ENCODE measurements around the gene RSKR.

Gene RSKR

GRCh38 chr17:28623696-28624095, 9.7 kb upstream of the RSKR start:
- H3K4me2 ChIP-seq (ENCODE audit: low read depth, low read length): no peak overlapping the region
- H3K36me3 ChIP-seq (replicated peaks; ENCODE audit: insufficient read depth, low read length): peaks cover 34% of the 10 kb centered on the region
- no peak for TF ChIP-seq EZH2 (optimal IDR thresholded peaks at IDR 0.05; ENCODE audit: low read depth, low read length)
- TF ChIP-seq, protein P1, sequence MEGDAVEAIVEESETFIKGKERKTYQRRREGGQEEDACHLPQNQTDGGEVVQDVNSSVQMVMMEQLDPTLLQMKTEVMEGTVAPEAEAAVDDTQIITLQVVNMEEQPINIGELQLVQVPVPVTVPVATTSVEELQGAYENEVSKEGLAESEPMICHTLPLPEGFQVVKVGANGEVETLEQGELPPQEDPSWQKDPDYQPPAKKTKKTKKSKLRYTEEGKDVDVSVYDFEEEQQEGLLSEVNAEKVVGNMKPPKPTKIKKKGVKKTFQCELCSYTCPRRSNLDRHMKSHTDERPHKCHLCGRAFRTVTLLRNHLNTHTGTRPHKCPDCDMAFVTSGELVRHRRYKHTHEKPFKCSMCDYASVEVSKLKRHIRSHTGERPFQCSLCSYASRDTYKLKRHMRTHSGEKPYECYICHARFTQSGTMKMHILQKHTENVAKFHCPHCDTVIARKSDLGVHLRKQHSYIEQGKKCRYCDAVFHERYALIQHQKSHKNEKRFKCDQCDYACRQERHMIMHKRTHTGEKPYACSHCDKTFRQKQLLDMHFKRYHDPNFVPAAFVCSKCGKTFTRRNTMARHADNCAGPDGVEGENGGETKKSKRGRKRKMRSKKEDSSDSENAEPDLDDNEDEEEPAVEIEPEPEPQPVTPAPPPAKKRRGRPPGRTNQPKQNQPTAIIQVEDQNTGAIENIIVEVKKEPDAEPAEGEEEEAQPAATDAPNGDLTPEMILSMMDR (IDR thresholded peaks at IDR 0.05; ENCODE audit: low read length): no peak
- no peak for TF ChIP-seq EZH2phosphoT487 (IDR thresholded peaks at IDR 0.05; ENCODE audit: low read length)

GRCh38 chr17:28622186-28622585, 8.2 kb upstream of the RSKR start:
- TF ChIP-seq EZH2phosphoT487 (IDR thresholded peaks at IDR 0.05; ENCODE audit: low read length) (no peak), EZH2 (optimal IDR thresholded peaks at IDR 0.05; ENCODE audit: low read depth, low read length) (no peak)
- TF ChIP-seq, protein P1 (IDR thresholded peaks at IDR 0.05; ENCODE audit: low read length): no peak
- no peaks in the 10 kb centered on the region for H3K27me3 ChIP-seq (replicated peaks; ENCODE audit: insufficient read depth, low read length)
- H3K9ac ChIP-seq (ENCODE audit: low read length): no peak overlapping the region
- H3K4me3 ChIP-seq (ENCODE audit: low read length): no peak overlapping the region
- H3K27ac ChIP-seq (ENCODE audit: low read length): no peak overlapping the region
- no peak overlapping the region for H3K4me2 ChIP-seq (ENCODE audit: low read depth, low read length)
- H3K9me2 ChIP-seq (replicated peaks; ENCODE audit: insufficient read depth, low read length): no peaks in the 10 kb centered on the region
- no peaks in the 10 kb centered on the region for H4K20me1 ChIP-seq (ENCODE audit: insufficient read depth, low read length)
- H3K79me2 ChIP-seq (ENCODE audit: low read length): no peaks in the 10 kb centered on the region; the same call in 1 of the 2 replicates
- no peaks in the 10 kb centered on the region for H3K9me3 ChIP-seq (replicated peaks; ENCODE audit: insufficient read depth, low read length)
- H3K36me3 ChIP-seq (replicated peaks; ENCODE audit: insufficient read depth, low read length): peaks cover 39% of the 10 kb centered on the region
- no peak overlapping the region for H2AFZ ChIP-seq (ENCODE audit: low read length)
- DNase-seq: no peak
- H3F3A ChIP-seq (ENCODE audit: insufficient read depth, low read length): no peaks in the 10 kb centered on the region; the same call in 1 of the 2 replicates
- no peaks in the 10 kb centered on the region for H3K4me1 ChIP-seq (ENCODE audit: low read length)

More at GRCh38 chr17:28623696-28624095, 9.7 kb upstream of the RSKR start:
- Histone ChIP-seq H3K9me3 (replicated peaks; ENCODE audit: insufficient read depth, low read length) (no peaks in the 10 kb centered on the region), H4K20me1 (ENCODE audit: insufficient read depth, low read length) (no peaks in the 10 kb centered on the region), H3K9ac (ENCODE audit: low read length) (no peak overlapping the region), H3K9me2 (replicated peaks; ENCODE audit: insufficient read depth, low read length) (no peaks in the 10 kb centered on the region), H3K4me3 (ENCODE audit: low read length) (no peak overlapping the region), H3K27ac (ENCODE audit: low read length) (no peak overlapping the region), H3F3A (ENCODE audit: insufficient read depth, low read length) (no peaks in the 10 kb centered on the region), H2AFZ (ENCODE audit: low read length) (no peak overlapping the region), H3K4me1 (ENCODE audit: low read length) (no peaks in the 10 kb centered on the region), H3K79me2 (ENCODE audit: low read length) (no peaks in the 10 kb centered on the region; the same call in 1 of the 2 replicates), H3K27me3 (replicated peaks; ENCODE audit: insufficient read depth, low read length) (no peaks in the 10 kb centered on the region)
- DNase-seq: no peak

DNA sequence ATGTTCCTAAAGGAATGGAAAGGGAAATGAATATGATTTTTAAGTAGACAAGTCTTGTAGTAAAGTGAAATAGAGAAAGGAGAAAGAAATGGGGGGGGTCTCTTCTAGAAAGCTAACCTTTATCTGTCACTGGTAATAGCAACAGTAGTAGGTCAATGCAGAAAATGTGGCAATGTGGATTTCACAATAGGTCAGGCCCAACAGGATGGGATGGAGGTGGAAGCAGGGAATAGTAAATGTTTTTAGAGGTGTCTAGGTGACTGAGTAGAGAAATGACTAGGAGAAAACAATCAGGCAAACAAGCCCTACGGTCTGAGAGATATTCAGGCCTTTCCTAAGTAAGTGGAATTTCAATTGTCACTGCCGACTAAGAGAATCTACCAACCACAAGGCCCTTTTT, 6.0 kb upstream of the RSKR start:
- H3K9me3 ChIP-seq (replicated peaks; ENCODE audit: insufficient read depth, low read length): no peaks in the 10 kb centered on the region
- no peak overlapping the region for H3K4me2 ChIP-seq (ENCODE audit: low read depth, low read length)
- H3K9me2 ChIP-seq (replicated peaks; ENCODE audit: insufficient read depth, low read length): no peaks in the 10 kb centered on the region
- no peaks in the 10 kb centered on the region for H3K4me1 ChIP-seq (ENCODE audit: low read length)
- no peaks in the 10 kb centered on the region for H3K27me3 ChIP-seq (replicated peaks; ENCODE audit: insufficient read depth, low read length)
- no peak overlapping the region for H3K4me3 ChIP-seq (ENCODE audit: low read length)
- H3K9ac ChIP-seq (ENCODE audit: low read length): no peak overlapping the region
- H3K79me2 ChIP-seq (ENCODE audit: low read length): no peaks in the 10 kb centered on the region; the same call in 1 of the 2 replicates
- H4K20me1 ChIP-seq (ENCODE audit: insufficient read depth, low read length): no peaks in the 10 kb centered on the region
- DNase-seq: no peak
- H3K27ac ChIP-seq (ENCODE audit: low read length): no peak overlapping the region
- H3F3A ChIP-seq (ENCODE audit: insufficient read depth, low read length): no peaks in the 10 kb centered on the region; the same call in 1 of the 2 replicates
- H3K36me3 ChIP-seq (replicated peaks; ENCODE audit: insufficient read depth, low read length): peaks cover 55% of the 10 kb centered on the region
- TF ChIP-seq, protein P1 (IDR thresholded peaks at IDR 0.05; ENCODE audit: low read length): no peak
- TF ChIP-seq EZH2phosphoT487 (IDR thresholded peaks at IDR 0.05; ENCODE audit: low read length) (no peak), EZH2 (optimal IDR thresholded peaks at IDR 0.05; ENCODE audit: low read depth, low read length) (no peak)
- no peak overlapping the region for H2AFZ ChIP-seq (ENCODE audit: low read length)
